HepG2 (cell line): ENCODE data around the gene CDRT4. TPM values are rescaled to one million over a fixed set of nuclear protein-coding genes. Genes with fewer than 3 reads are reported as not detected.

Experiments
- ATAC-seq: fragments of 200-7000 bp; cut with Tn5 transposase; 3 replicates; pipeline ENCODE4 v1.9.1; 2020; ENCODE audit warnings: mild to moderate bottlenecking, moderate library complexity
- BruUV-seq: library from RNA; stranded (reverse); fragments of 400-500 nt; replicated peaks from 2 replicates; lab custom pipeline; 2021; lab: Mats Ljungman, UMichigan
- CTCF ChIA-PET: fragments of 300-600 bp; formaldehyde crosslinking; extraction: SDS; loops from one replicate; lab custom pipeline; 2021; ENCODE audit warnings: low total read pairs, inconsistent platforms, low intra/inter-chr PET ratio; lab: Yijun Ruan, JAX
- POLR2A ChIA-PET: fragments of 350-600 bp; sonication (Branson Sonifier 250); formaldehyde crosslinking; loops from one replicate; lab custom pipeline; 2020; ENCODE audit warnings: antibody characterized with exemption, inconsistent platforms; lab: Yijun Ruan, JAX
- DNase-seq: peaks from one replicate; pipeline ENCODE4 v3.0.0-alpha.2; 2015; ENCODE audit warnings: low spot score
- FAIRE-seq: peaks from 3 replicates; lab custom pipeline; 2011; peaks lifted over from hg19 to GRCh38; lab: Jason Lieb, UNC
- H2AFZ ChIP-seq: one replicate; pipeline ENCODE4 v1.6.1; 2011; ENCODE audit warnings: low read length, inconsistent platforms
- H3K27ac ChIP-seq: fragments of 300-600 bp; 3 replicates; pipeline ENCODE4 v1.8.0; 2011; ENCODE audit warnings: mixed run types, mild to moderate bottlenecking, mixed read lengths, low read length, inconsistent platforms; ENCODE audit not compliant: insufficient read depth; ENCODE audit errors: extremely low read length
- H3K27me3 ChIP-seq, 2 experiments: fragments of 200-600 bp in 1 of 2; 2 replicates in 1 of 2; 3 replicates in 1 of 2; pipeline versions ENCODE4 v1.6.0 to v1.8.0; 2011; ENCODE audit warnings: low read length in 2 of 2, mild to moderate bottlenecking in 2 of 2, moderate library complexity in 2 of 2, inconsistent platforms in 1 of 2; ENCODE audit not compliant: insufficient read depth in 2 of 2, control insufficient read depth in 1 of 2
- H3K36me3 ChIP-seq, 2 experiments: fragments of 200-600 bp in 1 of 2; replicated peaks in 1 of 2; 2 replicates in 1 of 2; 3 replicates in 1 of 2; pipeline versions ENCODE4 v1.5.1 to v1.8.0; 2011; ENCODE audit warnings: low read length in 2 of 2, inconsistent platforms in 1 of 2; ENCODE audit not compliant: insufficient read depth in 2 of 2, control insufficient read depth in 1 of 2
- H3K4me1 ChIP-seq: 2 replicates; pipeline ENCODE4 v1.5.1; 2012; ENCODE audit warnings: low read length, inconsistent platforms; ENCODE audit not compliant: insufficient read depth
- H3K4me2 ChIP-seq: 2 replicates; pipeline ENCODE4 v1.6.0; 2011; ENCODE audit warnings: low read depth, low read length, inconsistent platforms
- H3K4me3 ChIP-seq, 3 experiments: fragments of 200-600 bp in 1 of 3; sonication (generic), shearing (Covaris generic) in 1 of 3; replicated peaks in 1 of 3; 2 replicates each; pipeline ENCODE4 v1.5.1; 2011 to 2016; ENCODE audit warnings: low read length in 3 of 3, inconsistent platforms in 2 of 3, low read depth in 2 of 3, mild to moderate bottlenecking in 2 of 3, control low read depth in 1 of 3, mixed read lengths in 1 of 3; ENCODE audit not compliant: insufficient read depth in 1 of 3
- H3K79me2 ChIP-seq: one replicate; pipeline ENCODE4 v1.6.1; 2011; ENCODE audit warnings: low read length, inconsistent platforms; ENCODE audit not compliant: insufficient read depth
- H3K9ac ChIP-seq: 2 replicates; pipeline ENCODE4 v1.6.0; 2011; ENCODE audit warnings: mild to moderate bottlenecking, low read depth, low read length, inconsistent platforms; ENCODE audit not compliant: insufficient read depth
- H3K9me3 ChIP-seq: 2 replicates; pipeline ENCODE4 v1.5.1; 2012; ENCODE audit warnings: mild to moderate bottlenecking, low read length
- H4K20me1 ChIP-seq: 2 replicates; pipeline ENCODE4 v1.6.0; 2011; ENCODE audit warnings: inconsistent platforms, mild to moderate bottlenecking, low read length, moderate library complexity; ENCODE audit not compliant: insufficient read depth
- CENPT ChIP-seq: sonication (generic); formaldehyde crosslinking; IDR thresholded peaks from 2 replicates; pipeline ENCODE4 v1.8.0; 2022; ENCODE audit warnings: low read depth, mild to moderate bottlenecking, moderate library complexity, missing genetic modification reagents
- HCFC1 ChIP-seq: fragments of 150-350 bp; IDR thresholded peaks from 2 replicates; pipeline ENCODE4 v1.6.1; 2014; ENCODE audit warnings: low read depth, low read length
- NFYB ChIP-seq: sonication (generic); formaldehyde crosslinking; IDR thresholded peaks from 2 replicates; pipeline ENCODE4 v1.4.0; 2020; ENCODE audit warnings: missing genetic modification reagents
- NFYC ChIP-seq: IDR thresholded peaks from 2 replicates; pipeline ENCODE4 v1.6.1; 2016; ENCODE audit warnings: missing genetic modification reagents, missing compliant biosample characterization
- RARA ChIP-seq: IDR thresholded peaks from 2 replicates; pipeline ENCODE4 v1.6.1; 2016; ENCODE audit warnings: missing genetic modification reagents, missing compliant biosample characterization
- RNF2 ChIP-seq: fragments of 450-650 bp; conservative IDR thresholded peaks from 2 replicates; pipeline ENCODE4 v1.6.1; 2016; ENCODE audit warnings: low read depth
- TAF1 ChIP-seq: sonication (generic); formaldehyde crosslinking; IDR thresholded peaks from 2 replicates; pipeline ENCODE4 v1.4.0; 2020; ENCODE audit warnings: missing genetic modification reagents
- THAP11 ChIP-seq: IDR thresholded peaks from 2 replicates; pipeline ENCODE4 v1.6.1; 2016; ENCODE audit warnings: missing biosample characterization, missing genetic modification reagents
- THAP8 ChIP-seq: sonication (generic); formaldehyde crosslinking; IDR thresholded peaks from 2 replicates; pipeline ENCODE4 v1.5.1; 2020; ENCODE audit warnings: missing genetic modification reagents, mild to moderate bottlenecking, borderline replicate concordance
- YY1 ChIP-seq: IDR thresholded peaks from 2 replicates; pipeline ENCODE4 v1.6.1; 2011; ENCODE audit warnings: low read length, low read depth, moderate library complexity, mild to moderate bottlenecking; ENCODE audit not compliant: insufficient read depth, insufficient replicate concordance
- ZKSCAN8 ChIP-seq: IDR thresholded peaks from 2 replicates; pipeline ENCODE4 v1.6.1; 2016; ENCODE audit warnings: borderline replicate concordance, missing genetic modification reagents, missing compliant biosample characterization
- ZNF143 ChIP-seq: sonication (generic); formaldehyde crosslinking; IDR thresholded peaks from 2 replicates; pipeline ENCODE4 v1.4.0; 2020; ENCODE audit warnings: missing genetic modification reagents
- ZNF451 ChIP-seq: sonication (generic); formaldehyde crosslinking; IDR thresholded peaks from 2 replicates; pipeline ENCODE4 v1.5.0; 2020; ENCODE audit warnings: mild to moderate bottlenecking, missing genetic modification reagents
- WGBS: methylation state at CpG from one replicate; pipeline ENCODE4 v1.1.6; 2017; ENCODE audit warnings: low lambda C conversion rate; 5-methylcytosine and 5-hydroxymethylcytosine counted together
- in situ Hi-C: cut with HindIII; loops from 2 replicates; pipeline ENCODE4 v1.10.0; 2017; ENCODE audit warnings: low pct_unique_long_range_greater_than_20kb; ENCODE audit not compliant: extremely low pct_ligation_motif_present
- intact Hi-C: fragments of 100-400 bp; cut with micrococcal nuclease; formaldehyde crosslinking; loops from one replicate; pipeline ENCODE4 v1.10.0; 2022; ENCODE audit not compliant: unreplicated experiment
- polyA plus RNA-seq, 8 experiments: library from polyadenylated mRNA; depleted of rRNA in 3 of 8; stranded (reverse) in 7 of 8; unstranded in 1 of 8; fragments of >200 nt; fragmentation: Illumina TruSeq in 4 of 8; extraction: Trizol in 4 of 8; gene quantifications; 2 replicates each; pipeline versions ENCODE4 v1.2.1 to v1.2.3, GENCODE V29; 2011 to 2016; ENCODE audit warnings: low read depth in 4 of 8, missing spikeins in 1 of 8, mixed read lengths in 1 of 8; ENCODE audit not compliant: insufficient read depth in 1 of 8
- total RNA-seq, 5 experiments: library from RNA; depleted of rRNA; stranded (reverse); fragments of >200 nt; fragmentation: Illumina TruSeq; extraction: Trizol; gene quantifications; 2 replicates each; pipeline ENCODE4 v1.2.3, GENCODE V29; 2016; ENCODE audit warnings: low read depth in 1 of 5

Gene CDRT4
- total and polyA plus RNA-seq, 2 of the 13 experiments (the other 11 are each of a cell fraction or from before 2014, with no cell fraction given), result 5.8 to 12.1 TPM

DNA sequence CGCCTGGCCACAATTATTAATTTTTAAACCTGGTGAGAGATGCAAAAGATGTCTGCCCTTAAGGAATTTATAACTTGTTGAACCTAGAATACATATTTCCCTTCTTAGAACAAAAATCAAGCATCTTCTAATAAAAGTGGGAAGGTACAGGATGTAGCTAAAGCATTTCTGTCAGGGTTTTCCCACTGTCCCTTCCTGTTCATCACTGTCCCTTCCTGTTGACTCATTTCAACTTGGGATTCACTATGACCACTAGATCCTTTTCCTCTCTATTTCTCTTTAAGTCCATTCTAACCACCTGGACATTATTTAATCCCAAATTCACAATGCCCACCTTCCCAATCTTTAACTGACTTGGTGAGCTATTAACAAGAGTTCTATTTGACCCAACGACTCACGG lies 33.9 kb upstream of the CDRT4 start:
- Histone ChIP-seq H3K36me3 (peaks cover 15 to 44% of the 10 kb centered on the region in 2 experiments), H3K4me1 (no peaks in the 10 kb centered on the region), H3K9ac (no peak overlapping the region), H2AFZ (no peak overlapping the region), H3K79me2 (no peaks in the 10 kb centered on the region), H3K4me3 (no peak overlapping the region), H4K20me1 (no peaks in the 10 kb centered on the region), H3K4me2 (no peak overlapping the region), H3K27me3 (no peaks in the 10 kb centered on the region), H3K9me3 (no peaks in the 10 kb centered on the region), H3K27ac (no peak overlapping the region)
- TF ChIP-seq RARA (no peak), RNF2 (no peak), THAP8 (no peak)
- FAIRE-seq (no peak), ATAC-seq (no peak), DNase-seq (no peak)
- ChIA-PET POLR2A (no interaction called here), CTCF (interaction anchor here (4.0 kb wide), 1 partner anchor 240 kb away, joined by 28 read pairs; no protein-coding TSS in a partner anchor)
- intact Hi-C loops, result no loop called here
- BruUV-seq, result no TSS peak
- in situ Hi-C loops, result loop anchor here (5.0 kb wide), 1 partner anchor 239 kb away; no protein-coding TSS in a partner anchor
- WGBS, result 82% methylated on average over 3 of the region's 3 CpGs

GRCh38 chr17:15498107-15498506 lies 30.7 kb upstream of the CDRT4 start:
- CTCF ChIA-PET, result no interaction called here
- 95% methylated on average over 2 of the region's 2 CpGs for WGBS
- ATAC-seq, result peak; percentile 59
- Histone ChIP-seq H3K36me3 (peaks cover 15 to 48% of the 10 kb centered on the region in 2 experiments), H3K27me3 (no peaks in the 10 kb centered on the region), H3K4me3 (no peak overlapping the region), H2AFZ (no peak overlapping the region), H3K9me3 (no peaks in the 10 kb centered on the region), H3K9ac (no peak overlapping the region), H3K4me2 (no peak overlapping the region), H3K27ac (no peak overlapping the region), H3K79me2 (no peaks in the 10 kb centered on the region), H4K20me1 (no peaks in the 10 kb centered on the region), H3K4me1 (no peaks in the 10 kb centered on the region)
- in situ Hi-C loops, result no loop called here
- no peak for FAIRE-seq
- peak; percentile 34; the same call in 1 of the 2 replicates for TF ChIP-seq HCFC1
- peak; percentile 92 for TF ChIP-seq THAP11 (CRISPR knock-in tag)
- no peak for TF ChIP-seq TAF1 (CRISPR knock-in tag)
- peak; percentile 44 for TF ChIP-seq NFYB (CRISPR knock-in tag)
- no peak for TF ChIP-seq ZKSCAN8 (CRISPR knock-in tag)
- TF ChIP-seq ZNF451 (CRISPR knock-in tag), result no peak
- peak; percentile 23 for TF ChIP-seq YY1
- peak; percentile 86 for TF ChIP-seq ZNF143 (CRISPR knock-in tag)
- peak; percentile 67 for TF ChIP-seq NFYC (CRISPR knock-in tag)
- TF ChIP-seq CENPT (CRISPR knock-in tag), result no peak
- DNase-seq, result no peak
- POLR2A ChIA-PET, result no interaction called here
- intact Hi-C loops, result no loop called here
- BruUV-seq, result no TSS peak
